NCI-H82 (cell line): ENCODE results near the gene TMEM232.
A peak's percentile ranks its signal among the peaks of the same experiment; 100 is the strongest.
"Not testable (repeated sequence)": the region's sequence is repeated elsewhere in the genome, so short reads cannot be mapped to it uniquely, and the experiment has no call there.

ENCODE experiments used
- DNase-seq: peaks from one replicate; lab custom pipeline; 2025; lab: John Stamatoyannopoulos, UW

The TMEM232 gene

DNA sequence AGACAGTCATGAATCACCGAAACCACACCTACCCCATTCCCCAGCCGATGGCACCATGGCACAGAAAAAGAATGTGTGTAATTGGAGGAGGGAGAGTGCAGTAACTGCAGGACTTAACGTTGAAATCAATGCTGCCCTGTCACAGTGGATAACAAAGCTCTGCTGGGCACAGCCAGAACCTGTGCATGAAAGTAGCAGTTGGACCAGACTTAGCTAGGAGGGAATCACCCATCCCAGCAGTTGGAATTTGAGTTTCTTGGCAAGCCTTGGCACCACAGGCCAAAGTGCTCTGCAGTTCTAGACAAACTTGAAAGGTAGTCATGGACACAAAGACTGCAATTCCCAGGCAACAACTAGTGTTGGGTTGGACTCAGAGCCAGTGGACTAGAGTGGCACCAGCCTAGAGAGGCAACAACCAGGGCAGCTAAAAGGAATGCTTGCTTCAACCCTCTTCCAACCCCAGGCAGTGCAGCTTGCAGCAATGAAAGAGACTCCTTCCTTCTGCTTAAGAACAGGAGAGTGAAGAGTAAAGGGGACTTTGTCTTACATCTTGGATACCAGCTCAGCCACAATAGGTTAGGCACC, 19.1 kb downstream of the TMEM232 start:
- no peak for DNase-seq

DNA sequence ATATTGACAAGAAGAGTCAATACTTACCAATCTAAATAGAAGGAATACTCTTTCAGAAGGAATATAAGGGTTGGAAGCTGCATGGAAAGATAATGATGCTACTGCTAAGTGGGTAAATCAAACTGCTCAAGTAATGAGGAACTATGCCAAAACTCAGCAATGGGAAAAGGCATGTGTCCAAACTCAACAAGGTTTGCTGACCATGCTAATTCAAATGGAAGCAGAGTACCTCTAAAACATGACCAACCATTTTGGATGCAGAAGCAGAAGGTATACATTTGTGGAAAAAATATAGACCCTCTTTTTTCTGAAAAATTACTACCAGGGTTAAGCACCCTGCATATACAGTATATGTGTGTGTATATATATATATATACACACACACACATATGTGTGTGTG, 21.1 kb downstream of the TMEM232 start:
- DNase-seq: no peak

DNA sequence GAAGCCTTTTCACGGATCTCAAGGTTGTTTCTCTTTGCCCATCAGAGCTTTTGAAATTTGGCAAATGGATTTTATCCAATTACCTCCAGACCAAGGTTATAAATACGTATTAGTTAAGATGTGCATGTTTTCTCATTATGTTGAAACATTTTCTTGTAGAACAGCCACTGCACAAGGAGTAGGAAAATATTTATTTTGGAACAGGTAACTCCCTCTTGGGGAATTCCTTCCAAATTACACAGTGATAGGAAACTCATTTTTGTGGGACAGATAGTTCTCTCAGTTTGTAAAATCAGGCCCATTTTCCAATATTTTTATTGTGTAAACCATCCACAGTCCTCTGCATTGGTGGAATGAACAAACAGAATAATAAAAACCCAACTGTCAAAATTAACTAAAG, 23.0 kb downstream of the TMEM232 start:
- no peak for DNase-seq

DNA sequence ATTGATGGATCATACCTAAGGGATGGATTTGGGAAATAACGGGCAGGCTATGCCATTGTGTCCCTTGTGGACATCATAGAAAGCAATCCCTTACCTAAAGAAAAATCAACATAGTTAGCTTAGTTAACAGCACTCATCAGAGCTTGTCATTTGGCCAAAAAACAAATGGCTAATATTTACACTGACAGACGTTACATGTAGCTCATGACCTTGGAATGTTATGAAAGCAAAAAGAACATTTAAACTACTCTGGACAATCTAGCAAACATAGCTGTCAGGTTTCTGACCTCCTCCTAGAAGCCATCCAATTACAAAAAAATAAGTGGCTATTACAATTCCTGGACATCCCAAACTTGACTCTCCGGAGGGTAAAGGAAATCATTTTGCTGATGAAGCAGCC, 23.8 kb downstream of the TMEM232 start:
- DNase-seq: no peak

DNA sequence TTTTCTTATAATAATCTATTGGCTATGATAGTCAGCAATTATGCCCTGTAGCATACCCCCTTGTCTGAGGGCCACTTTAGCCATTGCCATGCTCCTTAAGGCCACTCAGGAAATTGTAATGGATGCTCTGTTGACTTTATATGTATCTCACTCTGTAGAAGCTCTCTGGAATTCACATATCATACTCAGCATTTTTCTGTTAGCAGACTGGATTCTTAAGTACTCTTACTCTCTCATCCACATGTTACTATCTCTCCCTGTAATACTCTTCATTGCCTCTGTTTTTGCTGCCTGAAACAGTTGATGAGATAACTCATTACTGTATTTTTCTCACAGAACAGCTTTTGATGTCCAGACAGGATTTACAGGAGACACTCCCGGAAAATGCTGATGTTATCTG, 24.2 kb downstream of the TMEM232 start:
- no peak for DNase-seq

DNA sequence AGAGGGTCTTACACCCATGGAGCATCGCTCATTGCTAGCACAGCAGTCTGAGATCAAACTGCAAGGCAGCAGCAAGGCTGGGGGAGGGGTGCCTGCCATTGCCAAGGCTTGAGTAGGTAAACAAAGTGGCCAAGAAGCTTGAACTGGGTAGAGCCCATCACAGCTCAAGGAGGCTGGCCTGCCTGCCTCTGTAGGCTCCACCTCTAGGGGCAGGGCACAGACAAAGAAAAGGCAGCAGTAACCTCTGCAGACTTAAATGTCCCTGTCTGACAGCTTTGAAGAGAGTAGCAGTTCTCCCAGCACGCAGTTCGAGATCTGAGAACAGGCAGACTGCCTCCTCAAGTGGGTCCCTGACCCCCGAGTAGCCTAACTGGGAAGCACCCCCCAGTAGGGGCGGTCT, 33.8 kb downstream of the TMEM232 start:
- DNase-seq: not testable (repeated sequence)

DNA sequence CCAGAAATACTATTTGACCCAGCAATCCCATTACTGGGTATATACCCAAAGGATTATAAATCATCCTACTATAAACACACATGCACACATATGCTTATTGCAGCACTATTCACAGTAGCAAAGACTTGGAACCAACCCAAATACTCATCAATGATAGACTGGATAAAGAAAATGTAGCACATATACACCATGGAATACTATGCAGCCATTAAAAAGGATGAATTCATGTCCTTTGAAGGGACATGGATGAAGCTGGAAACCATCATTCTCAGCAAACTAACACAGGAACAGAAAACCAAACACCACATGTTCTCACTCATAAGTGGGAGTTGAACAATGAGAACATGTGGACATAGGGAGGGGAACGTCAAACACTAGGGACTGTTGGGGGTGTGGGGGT, 35.9 kb downstream of the TMEM232 start:
- DNase-seq: not testable (repeated sequence)

DNA sequence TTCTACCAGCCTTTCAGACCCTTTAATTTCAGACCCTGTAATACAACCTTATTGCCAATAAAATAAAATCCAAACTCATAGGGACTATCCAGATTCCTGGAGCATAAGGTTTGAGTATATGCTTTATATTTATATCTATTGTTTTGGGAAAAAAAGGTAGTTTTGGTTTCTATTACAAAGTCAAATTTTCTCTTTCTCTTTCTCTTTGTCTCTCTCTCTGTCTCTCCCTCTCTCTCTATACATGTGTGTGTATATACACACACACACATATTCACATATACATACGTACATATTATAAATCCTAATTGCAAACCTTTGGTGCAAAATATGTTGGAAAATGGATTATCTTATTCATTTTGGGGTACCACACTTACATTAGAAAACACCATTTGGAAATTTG, 39.0 kb downstream of the TMEM232 start:
- no peak for DNase-seq

DNA sequence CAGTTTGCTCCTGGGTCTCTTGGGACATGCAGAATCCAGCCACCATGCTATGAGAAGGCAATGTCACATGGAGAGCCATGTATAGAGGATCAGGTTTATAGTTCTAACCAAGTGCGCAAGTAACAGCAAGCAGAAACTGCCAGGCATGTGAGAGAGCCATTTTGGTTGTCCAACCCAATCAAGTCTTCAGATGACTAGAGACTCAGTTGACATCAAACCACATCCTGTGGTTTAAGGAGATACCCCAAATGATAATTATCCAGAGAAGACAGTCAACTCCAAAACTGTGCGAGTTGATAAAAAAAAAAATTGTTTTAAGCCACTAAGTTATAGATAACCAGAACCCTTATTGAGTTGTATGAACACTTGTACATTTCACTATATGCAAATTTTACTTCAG, 40.2 kb downstream of the TMEM232 start:
- DNase-seq: no peak

DNA sequence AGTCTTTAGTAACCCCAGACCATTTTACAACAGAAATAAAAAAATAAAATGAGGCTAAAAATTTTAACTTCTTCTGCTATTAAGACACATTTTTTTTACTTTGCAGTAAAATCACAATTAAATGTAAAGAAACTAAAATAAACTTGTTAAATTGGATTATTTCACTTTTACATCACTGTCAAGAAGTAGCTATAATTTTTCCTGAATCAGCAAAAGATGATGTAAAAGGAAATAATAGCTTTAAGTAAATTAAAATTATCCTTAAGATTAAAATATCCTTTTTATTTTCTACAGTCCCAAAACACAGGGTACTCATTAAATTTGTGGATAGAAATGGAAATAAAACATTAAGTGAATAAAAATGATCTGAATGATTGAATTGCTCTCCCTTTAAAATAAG, 44.5 kb downstream of the TMEM232 start:
- no peak for DNase-seq

DNA sequence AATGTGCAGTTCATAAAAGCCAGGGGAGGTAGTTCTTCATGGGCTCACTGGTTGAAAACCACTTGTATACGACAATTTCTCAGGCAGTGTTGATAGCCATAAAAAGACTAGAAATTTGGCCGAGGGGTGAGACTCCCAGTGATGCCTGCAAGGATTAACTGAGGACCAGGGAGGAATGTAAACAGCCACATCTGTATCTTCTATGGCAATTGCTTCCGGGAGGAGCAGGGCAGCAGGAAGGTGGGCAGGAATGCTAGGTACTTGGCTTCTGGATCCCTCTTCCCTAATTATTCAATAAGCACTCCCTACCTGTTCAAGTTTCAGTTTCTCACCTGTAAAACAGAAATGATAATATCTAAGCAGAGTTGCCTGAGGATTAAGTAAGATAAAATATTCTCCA, 45.4 kb downstream of the TMEM232 start:
- DNase-seq: no peak

DNA sequence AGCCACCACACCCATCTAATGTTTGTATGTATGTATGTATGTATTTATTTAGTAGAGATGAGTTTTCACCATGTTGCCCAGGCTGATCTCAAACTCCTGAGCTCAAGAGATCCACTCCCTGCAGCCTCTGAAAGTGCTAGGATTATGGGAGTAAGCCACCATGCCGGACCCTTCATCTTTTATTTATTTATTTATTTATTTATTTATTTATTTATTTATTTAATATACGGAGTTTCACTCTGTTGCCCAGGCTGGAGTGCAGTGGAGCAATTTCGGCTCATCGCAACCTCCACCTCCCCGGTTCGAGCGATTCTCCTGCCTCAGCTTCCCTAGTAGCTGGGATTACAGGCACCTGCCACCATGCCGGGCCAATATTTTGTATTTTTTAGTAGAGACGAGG, 49.9 kb downstream of the TMEM232 start:
- not testable (repeated sequence) for DNase-seq

DNA sequence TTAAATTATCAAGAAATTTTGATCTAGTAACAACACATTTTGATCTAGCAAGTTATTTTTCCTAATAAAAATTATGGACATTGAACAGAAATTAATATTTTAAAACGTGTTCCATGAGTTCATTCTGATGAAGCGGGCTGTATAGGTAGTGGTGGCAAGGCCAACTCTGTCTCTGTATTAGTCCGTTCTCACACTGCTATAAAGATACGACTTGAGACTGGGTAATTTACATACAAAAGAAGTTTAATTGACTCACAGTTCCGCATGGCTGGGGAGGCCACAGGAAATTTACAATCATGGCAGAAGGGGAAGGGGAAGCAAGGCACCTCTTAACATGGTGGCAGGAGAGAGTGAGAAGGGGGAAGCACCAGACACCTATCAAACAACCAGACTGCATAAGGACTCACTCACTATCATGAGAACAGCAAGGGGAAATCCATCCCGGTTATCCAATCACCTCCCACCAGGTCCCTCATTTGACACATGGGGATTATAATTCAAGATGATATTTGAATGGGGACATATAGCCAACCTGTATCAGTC, 61.2 kb downstream of the TMEM232 start:
- no peak for DNase-seq

DNA sequence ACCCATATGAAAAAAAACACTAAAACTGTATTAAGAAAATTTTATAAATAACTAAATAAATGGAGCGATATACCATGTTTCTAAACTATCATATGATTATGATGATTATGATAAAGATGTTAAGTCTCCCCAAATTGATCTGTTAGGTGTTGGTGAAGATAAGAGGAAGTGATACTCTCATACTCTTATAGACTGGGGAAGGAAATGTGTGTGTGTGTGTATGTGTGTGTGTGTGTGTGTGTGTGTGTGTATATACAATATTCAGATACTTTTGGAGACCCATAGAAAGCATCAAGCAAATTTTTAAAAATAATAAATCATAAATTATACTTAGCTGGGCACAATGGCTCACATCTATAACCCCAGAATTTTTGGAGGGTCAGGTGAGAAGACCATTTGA, 62.9 kb downstream of the TMEM232 start:
- DNase-seq: no peak

DNA sequence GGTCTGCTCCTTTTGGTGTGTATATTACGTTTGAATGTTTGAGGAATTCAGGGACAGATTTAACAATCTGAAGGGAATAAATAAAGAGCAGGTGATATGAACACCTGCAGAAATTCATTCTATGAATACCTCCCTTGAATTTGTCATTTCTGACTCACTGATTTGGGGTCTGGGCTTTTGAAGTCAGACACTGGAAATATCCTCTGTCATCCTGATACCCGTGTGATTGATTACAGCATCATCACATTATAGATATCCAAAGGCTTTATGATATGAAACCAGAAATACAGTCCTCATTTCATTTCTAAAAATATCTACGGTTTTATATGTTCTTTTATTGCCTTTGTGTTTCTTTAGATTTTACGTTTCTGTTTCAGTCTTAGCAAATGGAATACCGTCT, 68.5 kb downstream of the TMEM232 start:
- DNase-seq: no peak

DNA sequence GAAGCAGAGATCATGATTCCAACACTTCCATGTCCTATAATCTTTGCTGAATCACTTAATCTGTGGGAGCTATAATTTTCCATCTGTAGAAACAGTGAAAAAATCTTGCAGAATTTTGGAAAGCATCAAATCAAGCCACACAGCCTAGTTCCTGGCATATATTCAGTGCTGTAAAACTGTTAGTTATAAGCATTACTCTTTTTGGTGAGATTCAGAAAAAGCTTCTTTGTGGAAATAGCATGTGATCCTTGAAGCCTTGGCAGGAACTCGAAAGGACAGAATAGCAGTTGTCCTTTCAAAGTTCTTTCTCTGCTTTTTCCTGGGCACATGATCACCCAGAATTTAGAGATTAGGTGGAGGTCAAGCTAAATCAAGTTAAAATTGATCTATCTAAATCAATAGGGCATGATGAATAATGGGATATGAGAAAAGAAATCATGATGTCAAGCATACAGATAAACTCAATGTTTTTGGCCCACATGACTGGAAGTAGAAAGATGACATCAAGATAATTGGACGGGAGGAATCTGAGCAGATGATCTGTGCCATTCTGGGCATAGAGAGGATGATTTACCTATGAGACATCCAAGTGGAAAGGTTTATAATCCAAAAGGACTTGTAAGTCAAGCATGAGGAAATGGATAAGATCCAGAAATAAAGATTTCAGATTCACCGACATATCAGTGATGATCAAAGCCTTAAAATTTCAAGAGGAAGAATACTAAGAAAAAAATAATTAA, 73.1 kb downstream of the TMEM232 start:
- DNase-seq: no peak

DNA sequence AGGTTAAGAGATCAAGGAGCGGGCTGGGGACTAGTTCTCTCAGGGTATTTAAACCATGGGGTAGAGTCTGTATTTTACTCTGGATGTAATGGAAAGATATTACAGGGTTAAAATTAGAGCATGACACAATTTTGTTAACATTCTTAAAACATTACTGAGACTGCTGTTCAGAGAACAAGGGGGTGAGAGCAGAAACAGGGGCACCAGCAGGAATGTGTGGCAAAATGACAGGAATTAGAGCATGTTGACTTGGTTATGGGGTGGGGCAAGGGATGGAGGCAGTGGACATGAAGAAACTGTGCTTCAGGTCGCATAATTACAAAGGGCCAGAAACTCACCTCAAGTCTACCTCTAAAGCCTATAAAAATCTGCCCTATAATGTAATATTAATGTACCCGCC, 75.0 kb downstream of the TMEM232 start:
- DNase-seq: no peak

DNA sequence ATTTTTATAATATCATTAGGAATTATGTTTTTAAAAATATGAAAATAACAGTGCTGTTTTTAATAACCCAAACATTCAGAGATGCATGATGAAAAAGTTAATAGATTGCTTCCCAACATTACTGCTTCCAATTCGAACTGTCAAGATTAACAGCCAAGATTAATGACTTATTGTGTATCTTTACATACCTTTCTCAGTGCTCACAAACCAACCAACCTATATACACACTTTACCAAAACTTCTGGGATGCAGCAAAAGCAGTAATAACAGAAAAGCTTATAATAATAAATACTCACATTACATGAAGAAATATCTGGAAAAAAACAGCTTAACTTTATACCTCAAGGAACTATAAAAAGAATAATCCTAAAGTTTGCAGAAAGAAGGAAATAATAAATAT, 82.1 kb downstream of the TMEM232 start:
- DNase-seq: no peak

DNA sequence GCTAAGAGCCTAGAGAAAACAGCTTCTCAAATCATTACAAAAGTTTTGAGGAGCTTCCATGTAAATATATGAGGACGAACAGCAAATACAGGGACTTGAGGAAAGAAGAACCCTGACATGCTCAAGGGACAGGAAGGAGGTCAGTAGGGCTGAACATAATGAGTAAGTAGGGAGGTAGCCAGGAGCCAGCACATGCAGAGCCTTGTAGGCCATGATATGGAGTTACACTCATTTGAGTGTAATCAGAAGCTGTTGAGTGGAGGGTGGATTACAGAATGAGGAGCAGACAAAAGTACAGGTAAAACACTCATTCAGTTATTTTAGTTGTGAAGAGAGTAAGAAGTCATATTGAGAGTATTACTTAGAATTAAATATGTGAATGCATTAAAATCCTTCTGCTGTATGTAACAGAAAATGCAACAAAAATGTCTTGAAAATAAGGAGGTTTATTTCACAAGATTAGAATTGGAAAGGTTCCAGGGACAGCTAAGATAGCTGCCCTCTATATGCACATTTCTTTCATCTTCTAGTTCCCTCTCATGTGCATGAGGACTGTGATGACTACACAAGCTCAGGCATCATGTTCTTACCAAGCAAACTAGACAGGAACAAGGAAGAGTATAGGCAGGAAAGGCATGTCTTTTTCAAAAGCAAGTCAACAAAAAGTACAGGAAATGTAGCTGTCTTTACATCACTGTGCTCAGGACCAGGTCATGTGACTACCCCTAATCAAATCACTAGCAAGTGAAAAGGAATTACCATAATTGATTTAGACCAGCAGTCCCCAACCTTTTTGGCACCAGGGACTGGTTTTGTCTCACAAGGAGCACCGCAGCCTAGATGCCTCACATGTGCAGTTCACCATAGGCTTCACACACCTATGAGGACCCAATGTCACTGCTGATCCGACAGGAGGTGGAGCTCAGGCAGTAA, 87.2 kb downstream of the TMEM232 start:
- DNase-seq: peak; percentile 1

DNA sequence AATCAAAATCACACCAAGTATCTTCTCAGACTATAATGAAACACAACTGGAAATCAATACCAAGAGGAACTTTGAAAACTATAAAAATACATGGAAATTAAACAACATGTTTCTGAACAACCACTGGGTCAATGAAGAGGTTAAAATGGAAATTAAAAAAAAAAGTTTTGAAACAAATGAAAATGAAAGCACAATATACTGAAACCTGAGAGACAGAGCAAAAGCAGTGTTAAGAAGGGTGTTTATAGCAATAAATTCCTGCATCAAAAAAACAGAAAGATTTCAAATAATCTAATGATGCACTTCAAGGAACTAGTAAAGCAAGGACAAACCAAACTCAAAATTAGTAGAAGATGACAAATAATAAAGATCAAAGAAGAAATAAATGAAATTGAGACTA, 92.0 kb downstream of the TMEM232 start:
- no peak for DNase-seq

DNA sequence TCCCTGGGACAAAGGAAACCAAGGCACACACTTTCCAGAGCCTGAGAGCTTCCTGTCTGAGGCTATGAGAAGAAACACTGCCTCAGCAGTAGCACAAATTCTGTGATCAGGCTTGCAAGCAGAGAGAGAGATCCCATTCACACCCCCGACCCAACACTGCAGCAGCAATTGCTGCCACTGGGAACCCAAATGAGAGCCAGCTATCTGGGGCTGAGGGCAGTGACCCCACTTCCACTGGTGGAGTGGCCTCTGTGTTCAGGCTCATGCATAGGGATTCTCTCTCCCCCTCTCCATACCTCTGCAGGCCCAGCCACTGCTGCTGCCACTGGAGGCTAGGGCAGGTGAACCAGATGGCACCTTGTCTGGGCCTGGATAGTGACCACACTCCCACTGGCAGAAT, 95.2 kb downstream of the TMEM232 start:
- no peak for DNase-seq

DNA sequence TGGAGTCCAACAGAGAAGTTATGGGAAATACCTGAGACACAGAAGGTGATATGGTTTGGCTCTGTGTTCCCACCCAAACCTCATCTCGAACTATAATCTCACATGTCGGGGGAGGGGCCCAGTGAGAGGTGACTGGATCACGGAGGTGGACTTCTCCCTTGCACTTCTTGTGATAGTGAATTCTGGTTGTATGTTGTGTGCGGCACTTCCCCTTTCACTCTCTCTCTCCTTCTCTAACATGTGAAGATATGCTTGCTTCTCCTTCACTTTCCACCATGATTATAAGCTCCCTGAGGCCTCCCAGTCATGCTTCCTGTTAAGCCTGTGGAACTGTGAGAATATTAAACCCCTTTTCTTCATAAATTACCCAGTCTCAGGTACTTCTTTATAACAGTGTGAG, 96.1 kb downstream of the TMEM232 start:
- no peak for DNase-seq
